RWPE2 (cell line): ENCODE measurements around the gene NDUFS8.

Experiments
- ATAC-seq: fragments of 200-7000 bp; cut with Tn5 transposase; 3 replicates; pipeline ENCODE4 v1.9.1; 2021; ENCODE audit warnings: low read depth
- DNase-seq: peaks from one replicate; pipeline ENCODE4 v3.0.0-alpha.2; 2020; ENCODE audit warnings: low spot score
- H3K27ac ChIP-seq: fragments of 450-650 bp; 2 replicates; pipeline ENCODE4 v1.5.1; 2017; ENCODE audit warnings: mild to moderate bottlenecking; ENCODE audit not compliant: poor library complexity, severe bottlenecking
- H3K27me3 ChIP-seq: fragments of 250-450 bp; sonication (Bioruptor Pico); 2 replicates; pipeline ENCODE4 v1.5.1; 2021; ENCODE audit warnings: mild to moderate bottlenecking, moderate library complexity; ENCODE audit not compliant: insufficient read depth, poor library complexity, severe bottlenecking
- H3K36me3 ChIP-seq: fragments of 250-450 bp; sonication (Bioruptor Pico); 2 replicates; pipeline ENCODE4 v1.5.1; 2020; ENCODE audit warnings: low read depth, mild to moderate bottlenecking, moderate library complexity
- H3K4me1 ChIP-seq: fragments of 250-450 bp; sonication (Bioruptor Pico); 2 replicates; pipeline ENCODE4 v1.5.1; 2021; ENCODE audit warnings: mild to moderate bottlenecking, moderate library complexity; ENCODE audit not compliant: insufficient read depth, poor library complexity, severe bottlenecking
- H3K4me3 ChIP-seq: fragments of 250-450 bp; sonication (Bioruptor Pico); 2 replicates; pipeline ENCODE4 v1.5.1; 2021; ENCODE audit warnings: mild to moderate bottlenecking, moderate library complexity; ENCODE audit not compliant: severe bottlenecking
- H3K9me3 ChIP-seq: fragments of 250-450 bp; sonication (Bioruptor Pico); 2 replicates; pipeline ENCODE4 v1.5.1; 2021; ENCODE audit warnings: mild to moderate bottlenecking, moderate library complexity; ENCODE audit not compliant: severe bottlenecking
- CTCF ChIP-seq: fragments of 450-650 bp; IDR thresholded peaks from one replicate; pipeline ENCODE4 v1.5.1; 2017; ENCODE audit warnings: mild to moderate bottlenecking, moderate library complexity; ENCODE audit not compliant: poor library complexity, severe bottlenecking

Gene NDUFS8

GRCh38 chr11:68042219-68043028, 11.9 kb downstream of the NDUFS8 start:
- H3K27ac ChIP-seq = no peak overlapping the region
- ATAC-seq = no peak
- 0 out of 2 replicates have a peak, but pooled peaks cover 11% of the 10 kb centered on the region for H3K36me3 ChIP-seq
- DNase-seq = peak; percentile 60
- H3K4me1 ChIP-seq = peaks cover 4% of the 10 kb centered on the region
- no peaks in the 10 kb centered on the region for H3K27me3 ChIP-seq
- no peaks in the 10 kb centered on the region for H3K9me3 ChIP-seq
- no peak for TF ChIP-seq CTCF
- H3K4me3 ChIP-seq = no peak overlapping the region

GRCh38 chr11:68043029-68043348, 12.5 kb downstream of the NDUFS8 start:
- Histone ChIP-seq H3K4me3 (no peak overlapping the region), H3K4me1 (peaks cover 4% of the 10 kb centered on the region), H3K36me3 (0 out of 2 replicates have a peak, but pooled peaks cover 14% of the 10 kb centered on the region), H3K27ac (no peak overlapping the region), H3K9me3 (no peaks in the 10 kb centered on the region), H3K27me3 (no peaks in the 10 kb centered on the region)
- ATAC-seq (no peak), DNase-seq (no peak)
- TF ChIP-seq CTCF = no peak

- H3K9me3 ChIP-seq = no peaks in the 10 kb centered on the region
- ATAC-seq (no peak), DNase-seq (peak; percentile 52)
- H3K36me3 ChIP-seq = peaks cover 16% of the 10 kb centered on the region
- peaks cover 4% of the 10 kb centered on the region for H3K4me1 ChIP-seq
- no peak for TF ChIP-seq CTCF
- H3K27me3 ChIP-seq = no peaks in the 10 kb centered on the region
- H3K4me3 ChIP-seq = no peak overlapping the region
- H3K27ac ChIP-seq = no peak overlapping the region
Observed at GRCh38 chr11:68043349-68044144, 13.1 kb downstream of the NDUFS8 start.

- TF ChIP-seq CTCF = no peak
- no peak overlapping the region for H3K27ac ChIP-seq
Observed at GRCh38 chr11:68044145-68044813, 13.8 kb downstream of the NDUFS8 start.

More at GRCh38 chr11:68044145-68044813, 13.8 kb downstream of the NDUFS8 start:
- DNase-seq (peak; percentile 53), ATAC-seq (no peak)
- H3K36me3 ChIP-seq = peaks cover 23% of the 10 kb centered on the region
- no peaks in the 10 kb centered on the region for H3K9me3 ChIP-seq
- H3K4me1 ChIP-seq = peaks cover 4% of the 10 kb centered on the region
- H3K4me3 ChIP-seq = no peak overlapping the region
- no peaks in the 10 kb centered on the region for H3K27me3 ChIP-seq
